H9 (cell line): Measurements from ENCODE around the gene SCUBE1. TPM values are rescaled to one million over a fixed set of nuclear protein-coding genes. Genes with fewer than 3 reads are reported as not detected.

Source experiments
- DNase-seq: peaks from one replicate; pipeline ENCODE4 v3.0.0-alpha.2; 2017
- H2AFZ ChIP-seq: one replicate; pipeline ENCODE4 v1.6.1; 2013; ENCODE audit warnings: mild to moderate bottlenecking, low read length, control low read depth, moderate library complexity
- H2AK5ac ChIP-seq: 2 replicates; pipeline ENCODE4 v1.6.1; 2013; ENCODE audit warnings: low read length, control low read depth, mixed read lengths; ENCODE audit not compliant: insufficient read length
- H2BK120ac ChIP-seq: one replicate; pipeline ENCODE4 v1.6.1; 2013; ENCODE audit warnings: low read depth, mild to moderate bottlenecking, low read length, control low read depth, inconsistent platforms; ENCODE audit not compliant: poor library complexity, severe bottlenecking
- H2BK12ac ChIP-seq: 2 replicates; pipeline ENCODE4 v1.6.1; 2013; ENCODE audit warnings: low read length, control low read depth, mixed read lengths, low read depth; ENCODE audit not compliant: insufficient read length
- H2BK15ac ChIP-seq: 2 replicates; pipeline ENCODE4 v1.6.1; 2013; ENCODE audit warnings: low read depth, low read length, control low read depth
- H2BK20ac ChIP-seq: one replicate; pipeline ENCODE4 v1.6.1; 2013; ENCODE audit warnings: low read depth, mild to moderate bottlenecking, low read length, control low read depth, inconsistent platforms; ENCODE audit not compliant: poor library complexity, severe bottlenecking
- H2BK5ac ChIP-seq: 2 replicates; pipeline ENCODE4 v1.6.1; 2013; ENCODE audit warnings: low read length, control low read depth, mixed read lengths; ENCODE audit not compliant: insufficient read length
- H3K14ac ChIP-seq: 2 replicates; pipeline ENCODE4 v1.6.1; 2013; ENCODE audit warnings: low read length, control low read depth; ENCODE audit not compliant: insufficient read depth
- H3K18ac ChIP-seq: 2 replicates; pipeline ENCODE4 v1.6.1; 2013; ENCODE audit warnings: low read depth, mild to moderate bottlenecking, mixed read lengths, low read length, control low read depth; ENCODE audit not compliant: insufficient read length
- H3K23ac ChIP-seq: 2 replicates; pipeline ENCODE4 v1.6.1; 2013; ENCODE audit warnings: low read length, control low read depth, mixed read lengths, low read depth; ENCODE audit not compliant: insufficient read length
- H3K23me2 ChIP-seq: 2 replicates; pipeline ENCODE4 v1.6.1; 2013; ENCODE audit warnings: low read depth, mild to moderate bottlenecking, mixed read lengths, low read length, control low read depth; ENCODE audit not compliant: insufficient read length, poor library complexity, severe bottlenecking
- H3K27ac ChIP-seq: 2 replicates; pipeline ENCODE4 v1.5.1; 2013; ENCODE audit warnings: low read length, control low read depth, mixed read lengths, low read depth; ENCODE audit not compliant: insufficient read length
- H3K27me3 ChIP-seq: 2 replicates; pipeline ENCODE4 v1.6.1; 2013; ENCODE audit warnings: low read length, control low read depth, inconsistent platforms; ENCODE audit not compliant: insufficient read depth
- H3K4ac ChIP-seq: 2 replicates; pipeline ENCODE4 v1.6.1; 2013; ENCODE audit warnings: low read depth, mild to moderate bottlenecking, control low read depth, inconsistent platforms, low read length, moderate library complexity
- H3K4me1 ChIP-seq: 2 replicates; pipeline ENCODE4 v1.6.1; 2013; ENCODE audit warnings: low read length, control low read depth, inconsistent platforms; ENCODE audit not compliant: insufficient read depth
- H3K4me2 ChIP-seq: 2 replicates; pipeline ENCODE4 v1.6.1; 2013; ENCODE audit warnings: low read length, control low read depth, mixed read lengths; ENCODE audit not compliant: insufficient read length, insufficient read depth
- H3K56ac ChIP-seq: 2 replicates; pipeline ENCODE4 v1.6.1; 2013; ENCODE audit warnings: low read depth, mild to moderate bottlenecking, mixed read lengths, low read length, control low read depth; ENCODE audit not compliant: insufficient read length
- H3K79me1 ChIP-seq: 2 replicates; pipeline ENCODE4 v1.6.1; 2013; ENCODE audit warnings: low read depth, mild to moderate bottlenecking, moderate library complexity, low read length, control low read depth, inconsistent platforms; ENCODE audit not compliant: insufficient read depth, poor library complexity, severe bottlenecking
- H3K79me2 ChIP-seq: 2 replicates; pipeline ENCODE4 v1.6.1; 2013; ENCODE audit warnings: low read length, control low read depth, inconsistent platforms; ENCODE audit not compliant: insufficient read depth
- H3K9ac ChIP-seq: 2 replicates; pipeline ENCODE4 v1.6.1; 2013; ENCODE audit warnings: low read length, control low read depth, mixed read lengths; ENCODE audit not compliant: insufficient read length; ENCODE audit errors: extremely low read depth
- H3K9me3 ChIP-seq: one replicate; pipeline ENCODE4 v1.6.1; 2013; ENCODE audit warnings: low read depth, low read length, inconsistent platforms; ENCODE audit not compliant: control insufficient read depth
- H3T11ph ChIP-seq: one replicate; pipeline ENCODE4 v1.6.1; 2013; ENCODE audit warnings: mild to moderate bottlenecking, low read length, control low read depth, inconsistent platforms
- H4K20me1 ChIP-seq: one replicate; pipeline ENCODE4 v1.6.1; 2013; ENCODE audit not compliant: control insufficient read depth, insufficient read length, insufficient read depth
- H4K5ac ChIP-seq: 2 replicates; pipeline ENCODE4 v1.6.1; 2013; ENCODE audit warnings: low read depth, mild to moderate bottlenecking, mixed read lengths, low read length, control low read depth; ENCODE audit not compliant: insufficient read length
- H4K8ac ChIP-seq: replicated peaks from 2 replicates; pipeline ENCODE4 v1.6.1; 2013; ENCODE audit warnings: low read length, control low read depth, mixed read lengths, low read depth; ENCODE audit not compliant: insufficient read length
- H4K91ac ChIP-seq: 2 replicates; pipeline ENCODE4 v1.6.1; 2013; ENCODE audit warnings: low read depth, mild to moderate bottlenecking, moderate library complexity, mixed read lengths, low read length, control low read depth; ENCODE audit not compliant: insufficient read length
- H3K27ac Mint-ChIP-seq, 3 experiments: 2 replicates in 2 of 3; 3 replicates in 1 of 3; pipeline ENCODE4 v1.8.0; 2020 to 2021; ENCODE audit warnings: mixed read lengths in 3 of 3, mild to moderate bottlenecking in 1 of 3, moderate library complexity in 1 of 3
- H3K27me3 Mint-ChIP-seq: 2 replicates; pipeline ENCODE4 v1.8.0; 2021; ENCODE audit warnings: low read depth, mild to moderate bottlenecking, moderate library complexity, mixed read lengths
- H3K36me3 Mint-ChIP-seq, 3 experiments: 2 replicates in 2 of 3; 3 replicates in 1 of 3; pipeline ENCODE4 v1.8.0; 2020 to 2021; ENCODE audit warnings: low read depth in 3 of 3, mixed read lengths in 3 of 3; ENCODE audit not compliant: insufficient read depth in 1 of 3
- H3K4me1 Mint-ChIP-seq, 2 experiments: 2 replicates each; pipeline ENCODE4 v1.8.0; 2020; ENCODE audit warnings: mixed read lengths in 2 of 2
- H3K4me3 Mint-ChIP-seq, 2 experiments: 2 replicates in 1 of 2; 3 replicates in 1 of 2; pipeline ENCODE4 v1.8.0; 2020 to 2021; ENCODE audit warnings: mild to moderate bottlenecking in 2 of 2, mixed read lengths in 2 of 2, moderate library complexity in 1 of 2
- H3K9me3 Mint-ChIP-seq, 2 experiments: 2 replicates in 1 of 2; 3 replicates in 1 of 2; pipeline ENCODE4 v1.8.0; 2020; ENCODE audit warnings: mild to moderate bottlenecking in 2 of 2, mixed read lengths in 2 of 2, moderate library complexity in 1 of 2
- WGBS: extraction: QIAGEN DNeasy Blood & Tissue Kit; methylation state at CpG from one replicate; pipeline ENCODE4 v1.1.7; 2013; ENCODE audit warnings: missing lambda C conversion rate, low lambda C conversion rate, mixed read lengths; ENCODE audit not compliant: insufficient read length; ENCODE audit errors: extremely low coverage; 5-methylcytosine and 5-hydroxymethylcytosine counted together
- total RNA-seq: library from RNA; stranded (reverse); gene quantifications from 2 replicates; pipeline ENCODE4 v1.2.1, GENCODE V29; 2021
- TF ChIP-seq, protein P1 (sequence below): fragments of 200-600 bp; sonication (generic); conservative IDR thresholded peaks from 3 replicates; pipeline ENCODE4 v1.8.0; 2021; ENCODE audit warnings: antibody characterized with exemption, mild to moderate bottlenecking

SCUBE1 gene
- total RNA-seq, 1 experiment from 2014 or later, result 1.2 TPM

DNA sequence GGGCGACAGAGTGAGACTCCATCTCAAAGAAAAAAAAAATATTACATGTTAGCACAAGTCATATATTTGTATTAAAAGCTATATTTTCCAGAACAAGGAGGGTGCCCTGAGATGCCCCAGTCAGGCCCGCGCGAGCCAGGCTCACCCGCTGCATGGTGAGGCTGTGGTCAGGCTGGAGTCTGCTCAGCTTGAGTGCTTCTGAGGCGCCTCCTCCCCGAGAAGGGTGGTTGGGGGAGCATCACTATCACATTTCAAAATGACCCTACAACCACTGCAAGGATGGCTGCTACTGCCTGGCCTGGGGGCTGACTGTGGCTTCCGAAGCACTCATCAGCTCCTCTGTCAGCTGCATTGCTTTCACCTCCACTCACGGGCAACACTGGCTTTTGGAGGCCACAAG is 77.1 kb downstream of the SCUBE1 start:
- Histone ChIP-seq H4K20me1 (no peaks in the 10 kb centered on the region), H3K79me2 (no peaks in the 10 kb centered on the region), H3K14ac (no peak overlapping the region), H3K27me3 (no peaks in the 10 kb centered on the region), H3K56ac (no peak overlapping the region), H3K18ac (no peak overlapping the region), H3K79me1 (no peaks in the 10 kb centered on the region), H3K23ac (no peak overlapping the region), H3K27ac (no peak overlapping the region), H4K91ac (no peak overlapping the region), H2BK20ac (no peak overlapping the region), H2BK15ac (no peak overlapping the region), H3K4me1 (no peaks in the 10 kb centered on the region), H2AFZ (no peak overlapping the region), H3K4me2 (no peak overlapping the region), H4K8ac (no peak overlapping the region), H2AK5ac (no peak overlapping the region), H2BK5ac (no peak overlapping the region), H2BK120ac (no peak overlapping the region), H3K23me2 (no peaks in the 10 kb centered on the region), H3K9ac (no peak overlapping the region), H2BK12ac (no peak overlapping the region), H3T11ph (no peak overlapping the region), H3K9me3 (no peaks in the 10 kb centered on the region), H3K4ac (no peak overlapping the region), H4K5ac (no peak overlapping the region)
- no CpG with 5 or more reads among the region's 9 CpGs for WGBS
- TF ChIP-seq, protein P1, sequence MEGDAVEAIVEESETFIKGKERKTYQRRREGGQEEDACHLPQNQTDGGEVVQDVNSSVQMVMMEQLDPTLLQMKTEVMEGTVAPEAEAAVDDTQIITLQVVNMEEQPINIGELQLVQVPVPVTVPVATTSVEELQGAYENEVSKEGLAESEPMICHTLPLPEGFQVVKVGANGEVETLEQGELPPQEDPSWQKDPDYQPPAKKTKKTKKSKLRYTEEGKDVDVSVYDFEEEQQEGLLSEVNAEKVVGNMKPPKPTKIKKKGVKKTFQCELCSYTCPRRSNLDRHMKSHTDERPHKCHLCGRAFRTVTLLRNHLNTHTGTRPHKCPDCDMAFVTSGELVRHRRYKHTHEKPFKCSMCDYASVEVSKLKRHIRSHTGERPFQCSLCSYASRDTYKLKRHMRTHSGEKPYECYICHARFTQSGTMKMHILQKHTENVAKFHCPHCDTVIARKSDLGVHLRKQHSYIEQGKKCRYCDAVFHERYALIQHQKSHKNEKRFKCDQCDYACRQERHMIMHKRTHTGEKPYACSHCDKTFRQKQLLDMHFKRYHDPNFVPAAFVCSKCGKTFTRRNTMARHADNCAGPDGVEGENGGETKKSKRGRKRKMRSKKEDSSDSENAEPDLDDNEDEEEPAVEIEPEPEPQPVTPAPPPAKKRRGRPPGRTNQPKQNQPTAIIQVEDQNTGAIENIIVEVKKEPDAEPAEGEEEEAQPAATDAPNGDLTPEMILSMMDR, result no peak
- H3K4me1 Mint-ChIP-seq, result peaks cover 5 to 17% of the 10 kb centered on the region in 2 experiments; a peak in 3 of 4 replicates
- H3K9me3 Mint-ChIP-seq, result no peaks in the 10 kb centered on the region
- no peak for DNase-seq
- no peak overlapping the region for H3K27ac Mint-ChIP-seq
- peaks cover 10% of the 10 kb centered on the region for H3K27me3 Mint-ChIP-seq
- H3K4me3 Mint-ChIP-seq, result no peak overlapping the region
- no peaks in the 10 kb centered on the region; a peak in 1 of 7 replicates for H3K36me3 Mint-ChIP-seq
